WTC11 (cell line): ENCODE results near the gene NOM1. TPM values are rescaled to one million over a fixed set of nuclear protein-coding genes. Genes with fewer than 3 reads are reported as not detected.

ENCODE experiments used
- ATAC-seq: fragments of 200-7000 bp; cut with Tn5 transposase; 2 replicates; pipeline ENCODE4 v1.10.0; 2021; ENCODE audit warnings: mild to moderate bottlenecking, moderate library complexity
- CTCF ChIA-PET: fragments of 300-600 bp; sonication (Branson Sonifier 250); formaldehyde crosslinking; loops from one replicate; lab custom pipeline; 2021; ENCODE audit warnings: antibody characterized with exemption; lab: Charles Lee
- POLR2A ChIA-PET: fragments of 350-600 bp; sonication (Branson Sonifier 250); formaldehyde crosslinking; loops from one replicate; lab custom pipeline; 2021; ENCODE audit warnings: antibody characterized with exemption; lab: Charles Lee
- DNase-seq: peaks from one replicate; pipeline ENCODE4 v3.0.0; 2021; ENCODE audit warnings: low spot score
- H3K27ac Mint-ChIP-seq: 2 replicates; pipeline ENCODE4 v1.8.0; 2021; ENCODE audit warnings: mixed read lengths
- H3K27me3 Mint-ChIP-seq: 2 replicates; pipeline ENCODE4 v1.8.0; 2021; ENCODE audit warnings: low read depth, mild to moderate bottlenecking, moderate library complexity, mixed read lengths
- H3K36me3 Mint-ChIP-seq: 2 replicates; pipeline ENCODE4 v1.8.0; 2021; ENCODE audit warnings: mixed read lengths
- H3K4me1 Mint-ChIP-seq: 2 replicates; pipeline ENCODE4 v1.8.0; 2022; ENCODE audit warnings: mixed read lengths
- H3K4me3 Mint-ChIP-seq: 2 replicates; pipeline ENCODE4 v1.8.0; 2021; ENCODE audit warnings: mild to moderate bottlenecking, moderate library complexity, mixed read lengths
- H3K9me3 Mint-ChIP-seq: 2 replicates; pipeline ENCODE4 v1.8.0; 2021; ENCODE audit warnings: mixed read lengths
- CBFB ChIP-seq: sonication (generic); formaldehyde crosslinking; IDR thresholded peaks from 2 replicates; pipeline ENCODE4 v1.8.1; 2022; ENCODE audit warnings: mild to moderate bottlenecking, low read depth, missing genetic modification reagents
- CREM ChIP-seq: sonication (generic); formaldehyde crosslinking; IDR thresholded peaks from 2 replicates; pipeline ENCODE4 v1.8.1; 2022; ENCODE audit warnings: mild to moderate bottlenecking, missing genetic modification reagents, moderate library complexity
- ETV6 ChIP-seq: sonication (generic); formaldehyde crosslinking; IDR thresholded peaks from 2 replicates; pipeline ENCODE4 v1.8.1; 2022; ENCODE audit warnings: mild to moderate bottlenecking, missing genetic modification reagents
- GABPB1 ChIP-seq: sonication (generic); formaldehyde crosslinking; IDR thresholded peaks from 2 replicates; pipeline ENCODE4 v1.8.1; 2023; ENCODE audit warnings: mild to moderate bottlenecking, missing genetic modification reagents
- GRHL2 ChIP-seq: fragments of 250-450 bp; sonication (Bioruptor Pico); IDR thresholded peaks from 2 replicates; pipeline ENCODE4 v1.8.0; 2022; ENCODE audit warnings: mild to moderate bottlenecking, moderate library complexity; ENCODE audit not compliant: insufficient replicate concordance, severe bottlenecking
- HMGA2 ChIP-seq: fragments of 250-450 bp; sonication (Bioruptor Pico); IDR thresholded peaks from 2 replicates; pipeline ENCODE4 v1.4.0; 2021; ENCODE audit warnings: mild to moderate bottlenecking, moderate library complexity
- IRF2 ChIP-seq: sonication (generic); formaldehyde crosslinking; IDR thresholded peaks from 2 replicates; pipeline ENCODE4 v1.8.0; 2022; ENCODE audit warnings: low read depth, missing genetic modification reagents, borderline replicate concordance
- MYBL2 ChIP-seq: sonication (generic); formaldehyde crosslinking; IDR thresholded peaks from 2 replicates; pipeline ENCODE4 v1.8.1; 2023; ENCODE audit warnings: mild to moderate bottlenecking, moderate library complexity, missing genetic modification reagents
- NR3C1 ChIP-seq: sonication (generic); formaldehyde crosslinking; conservative IDR thresholded peaks from 2 replicates; pipeline ENCODE4 v1.8.1; 2023; ENCODE audit warnings: low read depth, mild to moderate bottlenecking, missing genetic modification reagents
- ZBTB21 ChIP-seq: sonication (generic); formaldehyde crosslinking; IDR thresholded peaks from 2 replicates; pipeline ENCODE4 v1.8.1; 2023; ENCODE audit warnings: mild to moderate bottlenecking, missing genetic modification reagents, borderline replicate concordance
- ZNF317 ChIP-seq: sonication (generic); formaldehyde crosslinking; IDR thresholded peaks from 2 replicates; pipeline ENCODE4 v1.8.1; 2023; ENCODE audit warnings: low read depth, mild to moderate bottlenecking, moderate library complexity, missing genetic modification reagents, borderline replicate concordance
- ZNF416 ChIP-seq: fragments of 250-450 bp; sonication (Bioruptor Pico); IDR thresholded peaks from 2 replicates; pipeline ENCODE4 v1.9.0; 2021; ENCODE audit warnings: mild to moderate bottlenecking, inconsistent platforms
- total RNA-seq: library from RNA; stranded (reverse); gene quantifications from 3 replicates; pipeline ENCODE4 v1.2.3, GENCODE V29; 2021
- TF ChIP-seq, protein P1 (sequence below): fragments of 200-600 bp; IDR thresholded peaks from 2 replicates; pipeline ENCODE4 v1.8.0; 2022; ENCODE audit warnings: antibody characterized with exemption
- TF ChIP-seq, protein P2 (sequence below): sonication (generic); formaldehyde crosslinking; IDR thresholded peaks from 2 replicates; pipeline ENCODE4 v1.8.0; 2023; ENCODE audit warnings: mild to moderate bottlenecking, missing genetic modification reagents
- TF ChIP-seq, protein P3 (sequence below): fragments of 250-450 bp; sonication (Bioruptor Pico); IDR thresholded peaks from 2 replicates; pipeline ENCODE4 v1.9.0; 2021; ENCODE audit warnings: mild to moderate bottlenecking

Gene NOM1
- total RNA-seq, 1 experiment from 2014 or later = 38.5 TPM

DNA sequence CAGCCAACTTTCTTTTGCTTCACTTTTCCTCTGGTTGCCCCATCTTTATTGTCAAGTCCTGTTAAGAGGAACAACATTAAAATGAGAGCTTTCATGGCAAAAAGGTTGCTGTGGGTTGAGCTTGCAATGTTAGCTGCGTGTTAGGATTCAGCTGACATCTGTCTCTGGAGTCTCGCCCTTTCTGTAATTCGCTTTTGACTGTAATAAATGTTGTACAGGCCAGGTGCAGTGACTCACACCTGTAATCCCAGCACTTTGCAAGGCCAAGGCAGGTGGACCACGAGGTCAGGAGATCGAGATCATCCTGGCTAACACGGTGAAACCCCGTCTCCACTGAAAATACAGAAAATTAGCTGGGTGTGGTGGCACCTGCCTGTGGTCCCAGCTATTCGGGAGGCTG, 36.9 kb downstream of the NOM1 start:
- H3K36me3 Mint-ChIP-seq = peaks cover 4% of the 10 kb centered on the region; the same call in 1 of the 2 replicates
- H3K9me3 Mint-ChIP-seq = peaks cover 7% of the 10 kb centered on the region
- no peak for ATAC-seq
- POLR2A ChIA-PET = no interaction called here
- H3K27me3 Mint-ChIP-seq = no peaks in the 10 kb centered on the region
- CTCF ChIA-PET = interaction anchor here (0.6 to 2.5 kb wide), 15 partner anchors 10 to 1041 kb away, joined by 3 to 12 read pairs (median 4); partner anchors contain the start of genes LMBR1 and NOM1
- DNase-seq = no peak
- H3K4me1 Mint-ChIP-seq = no peaks in the 10 kb centered on the region; the same call in 1 of the 2 replicates
- H3K27ac Mint-ChIP-seq = no peak overlapping the region
- TF ChIP-seq, protein P1, sequence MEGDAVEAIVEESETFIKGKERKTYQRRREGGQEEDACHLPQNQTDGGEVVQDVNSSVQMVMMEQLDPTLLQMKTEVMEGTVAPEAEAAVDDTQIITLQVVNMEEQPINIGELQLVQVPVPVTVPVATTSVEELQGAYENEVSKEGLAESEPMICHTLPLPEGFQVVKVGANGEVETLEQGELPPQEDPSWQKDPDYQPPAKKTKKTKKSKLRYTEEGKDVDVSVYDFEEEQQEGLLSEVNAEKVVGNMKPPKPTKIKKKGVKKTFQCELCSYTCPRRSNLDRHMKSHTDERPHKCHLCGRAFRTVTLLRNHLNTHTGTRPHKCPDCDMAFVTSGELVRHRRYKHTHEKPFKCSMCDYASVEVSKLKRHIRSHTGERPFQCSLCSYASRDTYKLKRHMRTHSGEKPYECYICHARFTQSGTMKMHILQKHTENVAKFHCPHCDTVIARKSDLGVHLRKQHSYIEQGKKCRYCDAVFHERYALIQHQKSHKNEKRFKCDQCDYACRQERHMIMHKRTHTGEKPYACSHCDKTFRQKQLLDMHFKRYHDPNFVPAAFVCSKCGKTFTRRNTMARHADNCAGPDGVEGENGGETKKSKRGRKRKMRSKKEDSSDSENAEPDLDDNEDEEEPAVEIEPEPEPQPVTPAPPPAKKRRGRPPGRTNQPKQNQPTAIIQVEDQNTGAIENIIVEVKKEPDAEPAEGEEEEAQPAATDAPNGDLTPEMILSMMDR = no peak
- no peak for TF ChIP-seq ETV6
- no peak for TF ChIP-seq CBFB (CRISPR knock-in tag)
- TF ChIP-seq NR3C1 (CRISPR knock-in tag) = no peak
- no peak for TF ChIP-seq ZNF317 (CRISPR knock-in tag)
- TF ChIP-seq IRF2 (CRISPR knock-in tag) = no peak
- TF ChIP-seq, protein P2, sequence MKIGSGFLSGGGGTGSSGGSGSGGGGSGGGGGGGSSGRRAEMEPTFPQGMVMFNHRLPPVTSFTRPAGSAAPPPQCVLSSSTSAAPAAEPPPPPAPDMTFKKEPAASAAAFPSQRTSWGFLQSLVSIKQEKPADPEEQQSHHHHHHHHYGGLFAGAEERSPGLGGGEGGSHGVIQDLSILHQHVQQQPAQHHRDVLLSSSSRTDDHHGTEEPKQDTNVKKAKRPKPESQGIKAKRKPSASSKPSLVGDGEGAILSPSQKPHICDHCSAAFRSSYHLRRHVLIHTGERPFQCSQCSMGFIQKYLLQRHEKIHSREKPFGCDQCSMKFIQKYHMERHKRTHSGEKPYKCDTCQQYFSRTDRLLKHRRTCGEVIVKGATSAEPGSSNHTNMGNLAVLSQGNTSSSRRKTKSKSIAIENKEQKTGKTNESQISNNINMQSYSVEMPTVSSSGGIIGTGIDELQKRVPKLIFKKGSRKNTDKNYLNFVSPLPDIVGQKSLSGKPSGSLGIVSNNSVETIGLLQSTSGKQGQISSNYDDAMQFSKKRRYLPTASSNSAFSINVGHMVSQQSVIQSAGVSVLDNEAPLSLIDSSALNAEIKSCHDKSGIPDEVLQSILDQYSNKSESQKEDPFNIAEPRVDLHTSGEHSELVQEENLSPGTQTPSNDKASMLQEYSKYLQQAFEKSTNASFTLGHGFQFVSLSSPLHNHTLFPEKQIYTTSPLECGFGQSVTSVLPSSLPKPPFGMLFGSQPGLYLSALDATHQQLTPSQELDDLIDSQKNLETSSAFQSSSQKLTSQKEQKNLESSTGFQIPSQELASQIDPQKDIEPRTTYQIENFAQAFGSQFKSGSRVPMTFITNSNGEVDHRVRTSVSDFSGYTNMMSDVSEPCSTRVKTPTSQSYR (CRISPR knock-in tag) = no peak
- TF ChIP-seq, protein P3, sequence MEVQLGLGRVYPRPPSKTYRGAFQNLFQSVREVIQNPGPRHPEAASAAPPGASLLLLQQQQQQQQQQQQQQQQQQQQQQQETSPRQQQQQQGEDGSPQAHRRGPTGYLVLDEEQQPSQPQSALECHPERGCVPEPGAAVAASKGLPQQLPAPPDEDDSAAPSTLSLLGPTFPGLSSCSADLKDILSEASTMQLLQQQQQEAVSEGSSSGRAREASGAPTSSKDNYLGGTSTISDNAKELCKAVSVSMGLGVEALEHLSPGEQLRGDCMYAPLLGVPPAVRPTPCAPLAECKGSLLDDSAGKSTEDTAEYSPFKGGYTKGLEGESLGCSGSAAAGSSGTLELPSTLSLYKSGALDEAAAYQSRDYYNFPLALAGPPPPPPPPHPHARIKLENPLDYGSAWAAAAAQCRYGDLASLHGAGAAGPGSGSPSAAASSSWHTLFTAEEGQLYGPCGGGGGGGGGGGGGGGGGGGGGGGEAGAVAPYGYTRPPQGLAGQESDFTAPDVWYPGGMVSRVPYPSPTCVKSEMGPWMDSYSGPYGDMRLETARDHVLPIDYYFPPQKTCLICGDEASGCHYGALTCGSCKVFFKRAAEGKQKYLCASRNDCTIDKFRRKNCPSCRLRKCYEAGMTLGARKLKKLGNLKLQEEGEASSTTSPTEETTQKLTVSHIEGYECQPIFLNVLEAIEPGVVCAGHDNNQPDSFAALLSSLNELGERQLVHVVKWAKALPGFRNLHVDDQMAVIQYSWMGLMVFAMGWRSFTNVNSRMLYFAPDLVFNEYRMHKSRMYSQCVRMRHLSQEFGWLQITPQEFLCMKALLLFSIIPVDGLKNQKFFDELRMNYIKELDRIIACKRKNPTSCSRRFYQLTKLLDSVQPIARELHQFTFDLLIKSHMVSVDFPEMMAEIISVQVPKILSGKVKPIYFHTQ (CRISPR knock-in tag) = no peak
- TF ChIP-seq ZBTB21 (CRISPR knock-in tag) = no peak
- TF ChIP-seq ZNF416 = no peak
- no peak for TF ChIP-seq MYBL2
- TF ChIP-seq HMGA2 (CRISPR knock-in tag) = no peak
- H3K4me3 Mint-ChIP-seq = no peak overlapping the region

DNA sequence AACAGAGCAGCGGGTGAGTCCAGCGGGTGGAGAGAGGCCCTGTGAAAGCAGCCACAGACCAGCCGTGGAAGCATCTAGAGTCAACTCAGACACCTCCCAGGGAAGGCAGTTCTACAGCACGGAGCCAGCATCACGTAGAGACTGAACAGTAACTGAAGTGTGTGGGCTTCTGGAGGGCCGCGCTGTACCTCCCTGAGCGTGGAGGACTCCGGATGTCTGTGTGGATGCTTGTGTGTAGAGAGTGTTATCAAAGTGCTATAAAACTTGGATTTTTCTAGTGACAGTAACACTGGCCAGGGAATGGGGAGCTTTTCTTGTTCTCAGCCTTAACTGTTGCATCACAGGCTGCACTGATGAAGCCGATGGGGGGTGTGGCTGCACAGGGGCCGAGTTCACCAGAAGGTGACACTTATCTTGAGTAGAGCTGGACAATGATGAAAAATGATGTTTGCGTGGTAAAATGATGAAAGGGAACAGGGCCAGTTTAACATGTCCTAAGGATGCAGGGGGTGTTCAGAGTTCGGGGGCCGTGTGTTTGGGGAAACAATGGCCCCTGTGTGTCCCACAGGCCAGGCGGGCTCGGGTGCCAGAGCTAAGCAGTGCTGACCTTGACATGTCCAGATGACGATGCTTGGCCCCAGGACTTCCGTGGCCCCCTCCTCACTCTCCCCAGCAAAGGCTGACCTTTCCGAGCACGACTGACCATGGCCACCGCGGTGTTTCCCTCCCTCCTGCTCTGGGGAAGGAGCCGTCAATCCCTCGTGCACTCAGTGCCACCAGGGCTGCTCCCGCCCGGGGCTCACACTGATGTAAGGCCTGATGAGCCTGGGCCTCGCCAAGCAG, 39.1 kb downstream of the NOM1 start:
- no peak for ATAC-seq
- no peak overlapping the region for H3K27ac Mint-ChIP-seq
- TF ChIP-seq GABPB1 (CRISPR knock-in tag) (peak; percentile 77), GRHL2 (CRISPR knock-in tag) (no peak), CREM (no peak)
- TF ChIP-seq, all 79 proteins: peak for 1
- Mint-ChIP-seq H3K9me3 (peaks cover 3% of the 10 kb centered on the region), H3K4me3 (no peak overlapping the region), H3K4me1 (peaks cover under 1% of the 10 kb centered on the region; the same call in 1 of the 2 replicates), H3K36me3 (no peaks in the 10 kb centered on the region), H3K27me3 (peaks cover 6% of the 10 kb centered on the region)
- CTCF ChIA-PET = interaction anchor here (1.3 kb wide), 1 partner anchor 14 kb away, joined by 3 read pairs; no protein-coding TSS in a partner anchor
- POLR2A ChIA-PET = no interaction called here
- DNase-seq = no peak
